Measurements from ENCODE around the gene UPP1.

The UPP1 gene

GRCh38 chr7:48107926-48108472 lies 18.9 kb downstream of the UPP1 start:
- TF ChIP-seq MAX (IDR thresholded peaks at IDR 0.05; ENCODE audit: low read depth, low read length): no peak
- TF ChIP-seq POLR2A (IDR thresholded peaks at IDR 0.05; ENCODE audit: extremely low read depth, insufficient read length): no peak
- TF ChIP-seq MYC (IDR thresholded peaks at IDR 0.05; ENCODE audit: low read depth, low read length): no peak
- TF ChIP-seq CTCF (IDR thresholded peaks at IDR 0.05; ENCODE audit: low read depth, low read length): no peak
- no peak for DNase-seq (ENCODE audit: low read depth)
- H3K4me3 ChIP-seq (ENCODE audit: low read depth, low read length): no peak overlapping the region

- TF ChIP-seq MAX (IDR thresholded peaks at IDR 0.05; ENCODE audit: low read depth, low read length) (no peak), CTCF (IDR thresholded peaks at IDR 0.05; ENCODE audit: low read depth, low read length) (no peak), MYC (IDR thresholded peaks at IDR 0.05; ENCODE audit: low read depth, low read length) (no peak), POLR2A (IDR thresholded peaks at IDR 0.05; ENCODE audit: extremely low read depth, insufficient read length) (no peak)
- no peak for DNase-seq (ENCODE audit: low read depth)
- H3K4me3 ChIP-seq (ENCODE audit: low read depth, low read length): no peak overlapping the region
Measured at GRCh38 chr7:48108959-48109847, 20.1 kb downstream of the UPP1 start.

- TF ChIP-seq POLR2A (IDR thresholded peaks at IDR 0.05; ENCODE audit: extremely low read depth, insufficient read length): no peak
- TF ChIP-seq MYC (IDR thresholded peaks at IDR 0.05; ENCODE audit: low read depth, low read length): no peak
- peak; percentile 97 for TF ChIP-seq CTCF (IDR thresholded peaks at IDR 0.05; ENCODE audit: low read depth, low read length)
- TF ChIP-seq MAX (IDR thresholded peaks at IDR 0.05; ENCODE audit: low read depth, low read length): no peak
- H3K4me3 ChIP-seq (ENCODE audit: low read depth, low read length): no peak overlapping the region
- peak; percentile 73 for DNase-seq (ENCODE audit: low read depth)
Measured at GRCh38 chr7:48109848-48110663, 21.0 kb downstream of the UPP1 start.

- TF ChIP-seq MYC (IDR thresholded peaks at IDR 0.05; ENCODE audit: low read depth, low read length) (no peak), POLR2A (IDR thresholded peaks at IDR 0.05; ENCODE audit: extremely low read depth, insufficient read length) (no peak), CTCF (IDR thresholded peaks at IDR 0.05; ENCODE audit: low read depth, low read length) (no peak), MAX (IDR thresholded peaks at IDR 0.05; ENCODE audit: low read depth, low read length) (no peak)
- DNase-seq (ENCODE audit: low read depth): no peak
- H3K4me3 ChIP-seq (ENCODE audit: low read depth, low read length): no peak overlapping the region
Measured at GRCh38 chr7:48110868-48111267, 21.8 kb downstream of the UPP1 start.

GRCh38 chr7:48111596-48111995 lies 22.5 kb downstream of the UPP1 start:
- H3K4me3 ChIP-seq (ENCODE audit: low read depth, low read length): no peak overlapping the region
- TF ChIP-seq CTCF (IDR thresholded peaks at IDR 0.05; ENCODE audit: low read depth, low read length): no peak
- TF ChIP-seq POLR2A (IDR thresholded peaks at IDR 0.05; ENCODE audit: extremely low read depth, insufficient read length): no peak
- TF ChIP-seq MAX (IDR thresholded peaks at IDR 0.05; ENCODE audit: low read depth, low read length): no peak
- TF ChIP-seq MYC (IDR thresholded peaks at IDR 0.05; ENCODE audit: low read depth, low read length): no peak
- no peak for DNase-seq (ENCODE audit: low read depth)

All from NB4 (cell line).